PFSK-1 (cell line): ENCODE data around the gene SLC25A18.

Experiments
- FOXP2 ChIP-seq: optimal IDR thresholded peaks from 2 replicates; pipeline ENCODE3; 2011; ENCODE audit warnings: borderline replicate concordance, control low read depth, inconsistent platforms; ENCODE audit not compliant: insufficient read depth; ENCODE audit errors: extremely low read length, extremely low read depth
- POLR2AphosphoS5 ChIP-seq: IDR thresholded peaks from 2 replicates; pipeline ENCODE4 v1.6.1; 2012; ENCODE audit warnings: low read depth, mild to moderate bottlenecking, control low read depth, low read length, moderate library complexity
- SIN3A ChIP-seq: IDR thresholded peaks from 2 replicates; pipeline ENCODE4 v1.6.1; 2012; ENCODE audit warnings: mild to moderate bottlenecking, low read length, moderate library complexity, borderline replicate concordance; ENCODE audit not compliant: insufficient read depth
- TAF1 ChIP-seq: IDR thresholded peaks from 2 replicates; pipeline ENCODE4 v1.6.1; 2012; ENCODE audit warnings: low read length, control low read depth, borderline replicate concordance; ENCODE audit not compliant: insufficient read depth
- TF ChIP-seq, protein P1 (sequence below), 2 experiments: IDR thresholded peaks; 2 replicates each; pipeline versions ENCODE4 v1.6.1 to v1.8.0; 2011 to 2012; ENCODE audit warnings: low read depth in 2 of 2, low read length in 2 of 2, control low read depth in 1 of 2, inconsistent platforms in 1 of 2, mild to moderate bottlenecking in 1 of 2, moderate library complexity in 1 of 2; ENCODE audit not compliant: insufficient read depth in 1 of 2

SLC25A18 gene

DNA sequence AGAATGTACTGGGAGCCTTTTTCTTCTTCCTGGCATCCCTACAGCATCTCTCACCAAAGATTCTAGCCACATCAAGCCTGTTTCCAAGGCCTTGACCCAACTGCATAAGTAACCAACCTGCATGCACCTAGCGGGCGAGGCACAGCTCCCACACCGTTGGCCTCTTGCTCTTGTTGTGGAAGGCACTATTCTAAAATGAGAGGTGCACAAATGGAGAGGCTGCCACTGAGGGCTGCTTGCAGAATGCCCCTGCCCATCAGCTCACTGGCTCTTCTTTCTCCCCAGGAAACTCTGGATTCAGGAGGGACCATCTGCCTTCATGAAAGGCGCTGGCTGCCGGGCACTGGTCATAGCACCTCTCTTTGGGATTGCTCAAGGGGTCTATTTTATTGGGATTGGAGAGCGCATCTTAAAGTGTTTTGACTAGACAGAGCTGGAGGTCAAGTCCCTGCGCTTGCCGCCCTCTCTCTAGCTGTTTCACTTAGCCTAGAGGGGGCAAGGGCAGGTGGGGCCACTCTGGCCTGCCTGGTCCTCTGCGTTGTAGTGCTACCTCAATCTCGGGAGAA, 26.6 kb downstream of the SLC25A18 start:
- no peak for TF ChIP-seq TAF1
- TF ChIP-seq, protein P1, sequence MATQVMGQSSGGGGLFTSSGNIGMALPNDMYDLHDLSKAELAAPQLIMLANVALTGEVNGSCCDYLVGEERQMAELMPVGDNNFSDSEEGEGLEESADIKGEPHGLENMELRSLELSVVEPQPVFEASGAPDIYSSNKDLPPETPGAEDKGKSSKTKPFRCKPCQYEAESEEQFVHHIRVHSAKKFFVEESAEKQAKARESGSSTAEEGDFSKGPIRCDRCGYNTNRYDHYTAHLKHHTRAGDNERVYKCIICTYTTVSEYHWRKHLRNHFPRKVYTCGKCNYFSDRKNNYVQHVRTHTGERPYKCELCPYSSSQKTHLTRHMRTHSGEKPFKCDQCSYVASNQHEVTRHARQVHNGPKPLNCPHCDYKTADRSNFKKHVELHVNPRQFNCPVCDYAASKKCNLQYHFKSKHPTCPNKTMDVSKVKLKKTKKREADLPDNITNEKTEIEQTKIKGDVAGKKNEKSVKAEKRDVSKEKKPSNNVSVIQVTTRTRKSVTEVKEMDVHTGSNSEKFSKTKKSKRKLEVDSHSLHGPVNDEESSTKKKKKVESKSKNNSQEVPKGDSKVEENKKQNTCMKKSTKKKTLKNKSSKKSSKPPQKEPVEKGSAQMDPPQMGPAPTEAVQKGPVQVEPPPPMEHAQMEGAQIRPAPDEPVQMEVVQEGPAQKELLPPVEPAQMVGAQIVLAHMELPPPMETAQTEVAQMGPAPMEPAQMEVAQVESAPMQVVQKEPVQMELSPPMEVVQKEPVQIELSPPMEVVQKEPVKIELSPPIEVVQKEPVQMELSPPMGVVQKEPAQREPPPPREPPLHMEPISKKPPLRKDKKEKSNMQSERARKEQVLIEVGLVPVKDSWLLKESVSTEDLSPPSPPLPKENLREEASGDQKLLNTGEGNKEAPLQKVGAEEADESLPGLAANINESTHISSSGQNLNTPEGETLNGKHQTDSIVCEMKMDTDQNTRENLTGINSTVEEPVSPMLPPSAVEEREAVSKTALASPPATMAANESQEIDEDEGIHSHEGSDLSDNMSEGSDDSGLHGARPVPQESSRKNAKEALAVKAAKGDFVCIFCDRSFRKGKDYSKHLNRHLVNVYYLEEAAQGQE (IDR thresholded peaks at IDR 0.05; ENCODE audit: insufficient read depth in 1 of 2, low read depth in 2 of 2, low read length in 2 of 2), result no peak
- TF ChIP-seq POLR2AphosphoS5, result no peak
- TF ChIP-seq SIN3A, result no peak
- no peak for TF ChIP-seq FOXP2

DNA sequence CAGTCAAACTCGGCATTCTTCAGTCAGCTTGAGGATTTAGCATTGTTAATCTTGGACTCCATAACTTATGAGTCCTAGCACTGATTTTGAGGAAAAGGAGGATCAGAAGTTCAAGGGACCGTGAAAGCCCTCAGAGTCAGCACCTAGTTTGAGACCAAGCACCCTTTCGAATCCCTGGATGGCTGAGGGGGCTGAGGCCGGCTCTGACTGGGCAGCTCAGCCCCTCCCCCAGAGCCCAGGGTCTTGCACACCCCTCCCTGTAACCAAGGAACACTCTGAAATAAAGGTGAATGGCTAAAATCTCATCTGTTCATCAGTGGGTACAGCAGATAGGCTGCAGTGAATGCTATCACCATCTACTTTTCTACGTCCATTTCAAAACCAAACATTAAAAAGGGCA, 27.3 kb downstream of the SLC25A18 start:
- TF ChIP-seq TAF1 (no peak), FOXP2 (no peak), SIN3A (no peak), POLR2AphosphoS5 (no peak)
- TF ChIP-seq, protein P1 (IDR thresholded peaks at IDR 0.05; ENCODE audit: insufficient read depth in 1 of 2, low read depth in 2 of 2, low read length in 2 of 2), result no peak

DNA sequence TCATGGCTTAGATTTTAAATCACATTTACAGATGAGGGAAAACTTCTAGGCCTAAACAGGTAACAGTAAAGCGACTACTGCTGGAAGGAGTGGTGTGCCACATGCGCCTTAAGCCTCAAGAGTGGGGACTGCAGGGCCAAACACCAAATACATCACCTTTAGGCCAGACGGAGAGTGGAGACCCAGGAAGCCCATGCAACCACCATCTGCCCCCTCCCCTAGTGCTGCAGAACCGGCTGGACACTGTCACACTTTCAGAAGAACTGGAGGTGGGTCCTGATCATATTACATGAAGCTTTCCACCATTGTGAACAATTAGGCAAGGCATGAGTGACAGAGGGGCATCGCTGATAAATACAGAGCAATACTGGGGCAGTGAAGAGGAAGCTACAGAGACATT, 28.9 kb downstream of the SLC25A18 start:
- no peak for TF ChIP-seq POLR2AphosphoS5
- no peak for TF ChIP-seq SIN3A
- no peak for TF ChIP-seq FOXP2
- TF ChIP-seq TAF1, result no peak
- TF ChIP-seq, protein P1 (IDR thresholded peaks at IDR 0.05; ENCODE audit: insufficient read depth in 1 of 2, low read depth in 2 of 2, low read length in 2 of 2), result no peak

DNA sequence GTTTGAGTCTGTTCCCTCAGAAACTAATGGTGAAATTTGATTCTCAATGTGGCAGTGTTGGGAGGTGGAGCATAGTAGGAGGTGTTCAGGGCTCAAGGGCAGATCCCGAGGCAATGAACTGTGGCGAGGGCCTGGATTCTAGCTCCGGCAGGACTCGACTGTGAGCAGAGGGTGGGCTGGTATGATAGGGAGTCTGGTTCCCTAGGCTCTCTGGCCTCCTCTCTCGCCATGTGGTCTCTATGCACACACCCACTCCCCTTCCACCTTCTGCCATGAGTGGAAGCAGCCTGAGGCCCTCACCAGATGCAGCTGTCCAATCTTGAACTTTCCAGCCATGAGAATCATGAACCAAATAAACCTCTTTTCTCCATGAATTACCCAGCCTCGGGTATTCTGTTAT, 32.9 kb downstream of the SLC25A18 start:
- TF ChIP-seq TAF1 (no peak), SIN3A (no peak), FOXP2 (no peak), POLR2AphosphoS5 (no peak)
- TF ChIP-seq, protein P1 (IDR thresholded peaks at IDR 0.05; ENCODE audit: insufficient read depth in 1 of 2, low read depth in 2 of 2, low read length in 2 of 2), result no peak
